GM23338 (cell line): ENCODE results near the gene JARID2. TPM values are rescaled to one million over a fixed set of nuclear protein-coding genes. Genes with fewer than 3 reads are reported as not detected.

Experiments
- ATAC-seq: fragments of 200-7000 bp; cut with Tn5 transposase; 3 replicates; pipeline ENCODE4 v1.9.1; 2020
- DNase-seq: peaks from one replicate; pipeline ENCODE4 v3.0.0-alpha.2; 2015; ENCODE audit warnings: low spot score
- H2AFZ ChIP-seq: fragments of 200-600 bp; sonication (generic); 2 replicates; pipeline ENCODE4 v1.8.0; 2016; ENCODE audit warnings: antibody characterized with exemption, mild to moderate bottlenecking, moderate library complexity
- H3F3A ChIP-seq: fragments of 200-600 bp; sonication (generic); replicated peaks from 2 replicates; pipeline ENCODE4 v1.8.0; 2017; ENCODE audit warnings: antibody characterized with exemption, mixed run types, low read depth
- H3K27ac ChIP-seq: fragments of 200-600 bp; sonication (generic); 2 replicates; pipeline ENCODE4 v1.6.1; 2016; ENCODE audit warnings: low read depth
- H3K27me3 ChIP-seq: fragments of 200-600 bp; sonication (generic); 2 replicates; pipeline ENCODE4 v1.8.0; 2016; ENCODE audit warnings: mild to moderate bottlenecking, mixed run types, moderate library complexity; ENCODE audit not compliant: insufficient read depth
- H3K36me3 ChIP-seq: fragments of 200-600 bp; sonication (generic); 2 replicates; pipeline ENCODE4 v1.8.0; 2016; ENCODE audit warnings: mild to moderate bottlenecking; ENCODE audit not compliant: insufficient read depth
- H3K4me1 ChIP-seq: fragments of 200-600 bp; sonication (generic); 2 replicates; pipeline ENCODE4 v1.8.0; 2016; ENCODE audit warnings: mild to moderate bottlenecking, moderate library complexity; ENCODE audit not compliant: insufficient read depth
- H3K4me2 ChIP-seq: fragments of 200-600 bp; sonication (generic); 2 replicates; pipeline ENCODE4 v1.7.1; 2017; ENCODE audit warnings: mixed run types
- H3K4me3 ChIP-seq: fragments of 200-600 bp; sonication (generic); 2 replicates; pipeline ENCODE4 v1.6.1; 2016; ENCODE audit warnings: mixed run types
- H3K79me2 ChIP-seq: fragments of 200-600 bp; sonication (generic); replicated peaks from 2 replicates; pipeline ENCODE4 v1.8.0; 2017; ENCODE audit warnings: mild to moderate bottlenecking; ENCODE audit not compliant: insufficient read depth
- H3K9me2 ChIP-seq: fragments of 200-600 bp; sonication (generic); 2 replicates; pipeline ENCODE4 v1.8.0; 2017; ENCODE audit not compliant: insufficient read depth
- H4K20me1 ChIP-seq: fragments of 200-600 bp; sonication (generic); replicated peaks from 2 replicates; pipeline ENCODE4 v1.8.0; 2017; ENCODE audit warnings: mild to moderate bottlenecking; ENCODE audit not compliant: insufficient read depth
- H3K27ac Mint-ChIP-seq: 2 replicates; pipeline ENCODE4 v1.8.0; 2020; ENCODE audit warnings: inconsistent platforms, mild to moderate bottlenecking, moderate library complexity, mixed read lengths
- H3K27me3 Mint-ChIP-seq: 3 replicates; pipeline ENCODE4 v1.8.0; 2022; ENCODE audit warnings: low read depth, mild to moderate bottlenecking, moderate library complexity, mixed read lengths, inconsistent platforms; ENCODE audit not compliant: insufficient read depth, poor library complexity
- H3K36me3 Mint-ChIP-seq: 3 replicates; pipeline ENCODE4 v1.8.0; 2021; ENCODE audit warnings: low read depth, mild to moderate bottlenecking, inconsistent platforms, moderate library complexity, mixed read lengths
- H3K4me1 Mint-ChIP-seq: 3 replicates; pipeline ENCODE4 v1.8.0; 2020; ENCODE audit warnings: mild to moderate bottlenecking, inconsistent platforms, mixed read lengths
- H3K4me3 Mint-ChIP-seq: 3 replicates; pipeline ENCODE4 v1.8.0; 2021; ENCODE audit warnings: moderate library complexity, mild to moderate bottlenecking, inconsistent platforms, mixed read lengths
- H3K9me3 Mint-ChIP-seq: 3 replicates; pipeline ENCODE4 v1.8.0; 2020; ENCODE audit warnings: moderate library complexity, mild to moderate bottlenecking, inconsistent platforms, mixed read lengths
- CREB1 ChIP-seq: fragments of 250-450 bp; sonication (Bioruptor Pico); IDR thresholded peaks from 2 replicates; pipeline ENCODE4 v1.5.0; 2020; ENCODE audit warnings: low read depth, mild to moderate bottlenecking, moderate library complexity
- CTCF ChIP-seq, 2 experiments: fragments of 200-600 bp in 1 of 2; sonication (generic) in 1 of 2; conservative IDR thresholded peaks; 2 replicates each; pipeline versions ENCODE4 v1.5.1 to v1.6.1; 2016 to 2017; ENCODE audit warnings: antibody characterized with exemption in 2 of 2, low read depth in 2 of 2, mild to moderate bottlenecking in 2 of 2, moderate library complexity in 1 of 2
- ETS1 ChIP-seq: IDR thresholded peaks from 2 replicates; pipeline ENCODE4 v1.6.1; 2016; ENCODE audit warnings: antibody characterized with exemption
- EZH2 ChIP-seq: fragments of 200-600 bp; sonication (generic); IDR thresholded peaks from one replicate; pipeline ENCODE4 v1.8.0; 2017; ENCODE audit warnings: antibody characterized with exemption, mild to moderate bottlenecking, low read depth; ENCODE audit not compliant: unreplicated experiment
- EZH2phosphoT487 ChIP-seq: fragments of 200-600 bp; sonication (generic); IDR thresholded peaks from one replicate; pipeline ENCODE4 v1.8.1; 2018; ENCODE audit warnings: antibody characterized with exemption; ENCODE audit not compliant: unreplicated experiment
- JUNB ChIP-seq: IDR thresholded peaks from one replicate; pipeline ENCODE4 v1.6.1; 2016; ENCODE audit warnings: antibody characterized with exemption; ENCODE audit not compliant: unreplicated experiment
- NANOG ChIP-seq: IDR thresholded peaks from 2 replicates; pipeline ENCODE4 v1.6.1; 2016; ENCODE audit warnings: antibody characterized with exemption, borderline replicate concordance
- POLR2AphosphoS5 ChIP-seq: IDR thresholded peaks from 2 replicates; pipeline ENCODE4 v1.6.1; 2016; ENCODE audit warnings: antibody characterized with exemption, low read depth
- REST ChIP-seq: IDR thresholded peaks from one replicate; pipeline ENCODE4 v1.6.1; 2018; ENCODE audit warnings: antibody characterized with exemption; ENCODE audit not compliant: unreplicated experiment
- ZNF114 ChIP-seq: fragments of 250-450 bp; sonication (Bioruptor Pico); IDR thresholded peaks from 2 replicates; pipeline ENCODE4 v1.5.0; 2020; ENCODE audit warnings: mild to moderate bottlenecking, moderate library complexity
- ZNF462 ChIP-seq: fragments of 250-450 bp; sonication (Bioruptor Pico); IDR thresholded peaks from 2 replicates; pipeline ENCODE4 v1.5.0; 2020; ENCODE audit warnings: mild to moderate bottlenecking, moderate library complexity
- polyA plus RNA-seq: library from polyadenylated mRNA; unstranded; fragments of >200 nt; fragmentation: Nextera tagmentation; extraction: Ambion mirVana; gene quantifications from 2 replicates; pipeline ENCODE4 v1.2.1, GENCODE V29; 2016
- total RNA-seq: library from RNA; depleted of rRNA; stranded (reverse); fragments of >200 nt; shearing (Covaris generic); gene quantifications from 2 replicates; pipeline ENCODE4 v1.2.3, GENCODE V29; 2014

The JARID2 gene
- total and polyA plus RNA-seq, 2 experiments from 2014 or later: 92.8 to 196 TPM

- TF ChIP-seq EZH2 (no peak), ETS1 (no peak)
Measured at GRCh38 chr6:15348528-15348927, 102.7 kb downstream of the JARID2 start (continued).

GRCh38 chr6:15349379-15349778 lies 103.5 kb downstream of the JARID2 start:
- Histone ChIP-seq H3K4me1 (peaks cover 97% of the 10 kb centered on the region), H3K9me2 (no peaks in the 10 kb centered on the region), H3K27ac (0 out of 2 replicates have a peak overlapping the region, but pooled peaks have one; percentile 9), H3K36me3 (no peaks in the 10 kb centered on the region; the same call in 1 of the 2 replicates), H3F3A (peaks cover 8% of the 10 kb centered on the region), H3K4me2 (peak overlapping the region; percentile 37), H2AFZ (no peak overlapping the region), H4K20me1 (peaks cover 97% of the 10 kb centered on the region), H3K4me3 (no peak overlapping the region), H3K79me2 (peaks cover 100% of the 10 kb centered on the region), H3K27me3 (no peaks in the 10 kb centered on the region)
- Mint-ChIP-seq H3K9me3 (no peaks in the 10 kb centered on the region), H3K27me3 (peaks cover 23% of the 10 kb centered on the region), H3K4me3 (no peak overlapping the region), H3K4me1 (peaks cover 85% of the 10 kb centered on the region), H3K27ac (no peak overlapping the region), H3K36me3 (peaks cover 13% of the 10 kb centered on the region; the same call in 2 of the 3 replicates)
- no peak for TF ChIP-seq JUNB
- no peak for TF ChIP-seq ZNF462 (CRISPR knock-in tag)
- TF ChIP-seq REST: no peak
- no peak for TF ChIP-seq NANOG
- TF ChIP-seq POLR2AphosphoS5: no peak; the same call in 1 of the 2 replicates
- no peak for TF ChIP-seq EZH2phosphoT487
- TF ChIP-seq ZNF114 (CRISPR knock-in tag): no peak
- TF ChIP-seq CTCF (conservative IDR thresholded peaks at IDR 0.05; ENCODE audit: low read depth in 2 of 2): no peak
- no peak for TF ChIP-seq CREB1 (CRISPR knock-in tag)
- DNase-seq (no peak), ATAC-seq (no peak)
